ENCODE results near the gene ZMIZ1.

The ZMIZ1 gene

GRCh38 chr10:79203014-79203644, 134.4 kb downstream of the ZMIZ1 start:
- no peak for TF ChIP-seq REST (IDR thresholded peaks at IDR 0.05; ENCODE audit: insufficient read depth in 1 of 2, low read depth in 2 of 2, low read length in 2 of 2)
- no peak for TF ChIP-seq FOXP2 (optimal IDR thresholded peaks at IDR 0.05; ENCODE audit: borderline replicate concordance, extremely low read depth, extremely low read length, insufficient read depth)
- TF ChIP-seq POLR2AphosphoS5 (IDR thresholded peaks at IDR 0.05; ENCODE audit: low read depth, low read length): no peak
- TF ChIP-seq TAF1 (IDR thresholded peaks at IDR 0.05; ENCODE audit: borderline replicate concordance, insufficient read depth, low read length): no peak
- TF ChIP-seq SIN3A (IDR thresholded peaks at IDR 0.05; ENCODE audit: borderline replicate concordance, insufficient read depth, low read length): no peak

- TF ChIP-seq FOXP2 (optimal IDR thresholded peaks at IDR 0.05; ENCODE audit: borderline replicate concordance, extremely low read depth, extremely low read length, insufficient read depth) (peak; percentile 67), TAF1 (IDR thresholded peaks at IDR 0.05; ENCODE audit: borderline replicate concordance, insufficient read depth, low read length) (no peak)
Measured at GRCh38 chr10:79203833-79204232, 135.1 kb downstream of the ZMIZ1 start.

- no peak for TF ChIP-seq TAF1 (IDR thresholded peaks at IDR 0.05; ENCODE audit: borderline replicate concordance, insufficient read depth, low read length)
- TF ChIP-seq REST (IDR thresholded peaks at IDR 0.05; ENCODE audit: insufficient read depth in 1 of 2, low read depth in 2 of 2, low read length in 2 of 2): no peak
- TF ChIP-seq FOXP2 (optimal IDR thresholded peaks at IDR 0.05; ENCODE audit: borderline replicate concordance, extremely low read depth, extremely low read length, insufficient read depth): no peak
- no peak for TF ChIP-seq POLR2AphosphoS5 (IDR thresholded peaks at IDR 0.05; ENCODE audit: low read depth, low read length)
- no peak for TF ChIP-seq SIN3A (IDR thresholded peaks at IDR 0.05; ENCODE audit: borderline replicate concordance, insufficient read depth, low read length)
Measured at GRCh38 chr10:79206300-79207095, 137.7 kb downstream of the ZMIZ1 start.

GRCh38 chr10:79207096-79207357, 138.3 kb downstream of the ZMIZ1 start:
- TF ChIP-seq SIN3A (IDR thresholded peaks at IDR 0.05; ENCODE audit: borderline replicate concordance, insufficient read depth, low read length): no peak
- no peak for TF ChIP-seq FOXP2 (optimal IDR thresholded peaks at IDR 0.05; ENCODE audit: borderline replicate concordance, extremely low read depth, extremely low read length, insufficient read depth)
- TF ChIP-seq TAF1 (IDR thresholded peaks at IDR 0.05; ENCODE audit: borderline replicate concordance, insufficient read depth, low read length): no peak
- no peak for TF ChIP-seq REST (IDR thresholded peaks at IDR 0.05; ENCODE audit: insufficient read depth in 1 of 2, low read depth in 2 of 2, low read length in 2 of 2)
- TF ChIP-seq POLR2AphosphoS5 (IDR thresholded peaks at IDR 0.05; ENCODE audit: low read depth, low read length): no peak

GRCh38 chr10:79207726-79208125, 139.0 kb downstream of the ZMIZ1 start:
- TF ChIP-seq REST (IDR thresholded peaks at IDR 0.05; ENCODE audit: insufficient read depth in 1 of 2, low read depth in 2 of 2, low read length in 2 of 2) (no peak), FOXP2 (optimal IDR thresholded peaks at IDR 0.05; ENCODE audit: borderline replicate concordance, extremely low read depth, extremely low read length, insufficient read depth) (no peak), SIN3A (IDR thresholded peaks at IDR 0.05; ENCODE audit: borderline replicate concordance, insufficient read depth, low read length) (no peak), TAF1 (IDR thresholded peaks at IDR 0.05; ENCODE audit: borderline replicate concordance, insufficient read depth, low read length) (no peak), POLR2AphosphoS5 (IDR thresholded peaks at IDR 0.05; ENCODE audit: low read depth, low read length) (no peak)
